C4-2B (cell line): ENCODE data around the gene FAM83F.

Experiments
- ZFX ChIP-seq: fragments of 450-650 bp; IDR thresholded peaks from 2 replicates; pipeline ENCODE4 v1.6.1; 2017
- TF ChIP-seq, protein P1 (sequence below): fragments of 450-650 bp; conservative IDR thresholded peaks from 2 replicates; pipeline ENCODE4 v1.5.1; 2017; ENCODE audit warnings: mild to moderate bottlenecking

DNA sequence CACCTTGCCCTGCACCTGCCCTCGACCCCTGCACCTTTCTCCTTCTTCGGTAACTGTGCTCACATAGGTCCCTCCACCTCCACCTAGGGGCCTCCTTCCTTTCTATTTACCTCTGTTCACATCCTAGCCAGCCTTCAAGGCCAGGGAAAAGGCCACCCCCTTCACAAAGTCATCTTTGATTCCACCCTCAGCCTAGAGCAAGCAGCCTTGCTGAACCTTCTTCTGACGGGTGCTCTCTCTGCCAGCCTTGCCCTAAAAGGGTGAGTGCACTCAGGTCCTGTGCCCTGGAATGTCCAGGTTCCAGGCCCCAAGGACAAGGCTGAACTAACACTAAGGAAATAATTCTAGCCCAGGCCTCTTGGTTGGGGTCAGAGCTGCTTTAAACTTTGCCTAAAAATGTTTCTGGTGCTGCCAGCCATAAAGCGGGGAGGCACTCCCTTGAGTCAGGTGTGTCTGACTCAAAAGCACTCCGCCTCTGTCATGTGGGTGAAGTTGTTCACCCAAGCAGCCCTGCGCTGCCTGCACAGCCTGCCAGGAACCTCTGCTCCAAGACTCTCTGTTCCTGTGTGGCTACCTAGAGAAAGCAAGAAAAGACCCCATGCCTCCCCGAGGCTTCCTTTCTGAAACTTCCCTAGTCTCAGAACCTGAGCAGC lies 9.2 kb upstream of the FAM83F start:
- TF ChIP-seq, protein P1, sequence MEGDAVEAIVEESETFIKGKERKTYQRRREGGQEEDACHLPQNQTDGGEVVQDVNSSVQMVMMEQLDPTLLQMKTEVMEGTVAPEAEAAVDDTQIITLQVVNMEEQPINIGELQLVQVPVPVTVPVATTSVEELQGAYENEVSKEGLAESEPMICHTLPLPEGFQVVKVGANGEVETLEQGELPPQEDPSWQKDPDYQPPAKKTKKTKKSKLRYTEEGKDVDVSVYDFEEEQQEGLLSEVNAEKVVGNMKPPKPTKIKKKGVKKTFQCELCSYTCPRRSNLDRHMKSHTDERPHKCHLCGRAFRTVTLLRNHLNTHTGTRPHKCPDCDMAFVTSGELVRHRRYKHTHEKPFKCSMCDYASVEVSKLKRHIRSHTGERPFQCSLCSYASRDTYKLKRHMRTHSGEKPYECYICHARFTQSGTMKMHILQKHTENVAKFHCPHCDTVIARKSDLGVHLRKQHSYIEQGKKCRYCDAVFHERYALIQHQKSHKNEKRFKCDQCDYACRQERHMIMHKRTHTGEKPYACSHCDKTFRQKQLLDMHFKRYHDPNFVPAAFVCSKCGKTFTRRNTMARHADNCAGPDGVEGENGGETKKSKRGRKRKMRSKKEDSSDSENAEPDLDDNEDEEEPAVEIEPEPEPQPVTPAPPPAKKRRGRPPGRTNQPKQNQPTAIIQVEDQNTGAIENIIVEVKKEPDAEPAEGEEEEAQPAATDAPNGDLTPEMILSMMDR, result no peak
- TF ChIP-seq ZFX, result no peak
